ENCODE data around the gene MZT2B. TPM values are rescaled to one million over a fixed set of nuclear protein-coding genes. Genes with fewer than 3 reads are reported as not detected.
A peak's percentile ranks its signal among the peaks of the same experiment; 100 is the strongest.
"Not testable (repeated sequence)": the region's sequence is repeated elsewhere in the genome, so short reads cannot be mapped to it uniquely, and the experiment has no call there.

MZT2B gene
- total and polyA plus RNA-seq, 2 of the 13 experiments (the other 11 are each of a cell fraction or from before 2014, with no cell fraction given) = 253 to 410 TPM

DNA sequence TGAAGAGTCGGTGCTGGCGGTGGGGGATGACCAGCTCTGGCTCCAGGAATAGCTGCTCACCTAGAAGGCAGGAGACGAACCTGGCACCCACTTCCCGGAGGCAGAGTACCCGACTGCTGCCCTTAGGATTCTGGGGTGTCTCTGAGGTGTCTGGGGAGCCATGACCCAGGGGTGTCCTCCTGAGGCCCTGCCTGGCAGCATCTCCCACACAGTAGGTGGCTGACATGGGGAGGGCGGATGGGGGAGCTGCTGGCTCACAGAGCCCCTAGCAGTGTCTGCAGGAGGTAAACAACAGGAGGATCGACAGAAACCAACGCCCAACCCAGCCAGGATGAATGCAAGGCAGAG is 27.7 kb upstream of the MZT2B start:
- H3K27me3 ChIP-seq (ENCODE audit: control insufficient read depth in 1 of 2, insufficient read depth in 2 of 2, low read length in 2 of 2); intact Hi-C loops (cut with micrococcal nuclease; ENCODE audit: unreplicated experiment); BruUV-seq (replicated peaks); H3K4me1 ChIP-seq (ENCODE audit: insufficient read depth, low read length); ATAC-seq; H3K4me2 ChIP-seq (ENCODE audit: low read depth, low read length); H4K20me1 ChIP-seq (ENCODE audit: insufficient read depth, low read length); H3K9ac ChIP-seq (ENCODE audit: insufficient read depth, low read depth, low read length); FAIRE-seq; DNase-seq (ENCODE audit: low spot score); H3K27ac ChIP-seq (ENCODE audit: extremely low read length, insufficient read depth, low read length); POLR2A ChIA-PET; H3K4me3 ChIP-seq (replicated peaks in 1 of 3; ENCODE audit: insufficient read depth in 1 of 3, low read depth in 2 of 3, low read length in 3 of 3); CTCF ChIA-PET (ENCODE audit: low intra/inter-chr PET ratio, low total read pairs); H2AFZ ChIP-seq (ENCODE audit: low read length); H3K79me2 ChIP-seq (ENCODE audit: insufficient read depth, low read length); H3K9me3 ChIP-seq (ENCODE audit: low read length): not testable (repeated sequence)
- peaks cover 12 to 41% of the 10 kb centered on the region in 2 experiments; a peak in 4 of 5 replicates for H3K36me3 ChIP-seq (replicated peaks in 1 of 2; ENCODE audit: control insufficient read depth in 1 of 2, insufficient read depth in 2 of 2, low read length in 2 of 2)
- 93% methylated on average over 8 of the region's 8 CpGs for WGBS (ENCODE audit: low lambda C conversion rate)
- in situ Hi-C loops (cut with HindIII; ENCODE audit: extremely low pct_ligation_motif_present, low pct_unique_long_range_greater_than_20kb) = loop anchor here (10.0 kb wide), 1 partner anchor 180 kb away; no protein-coding TSS in a partner anchor

DNA sequence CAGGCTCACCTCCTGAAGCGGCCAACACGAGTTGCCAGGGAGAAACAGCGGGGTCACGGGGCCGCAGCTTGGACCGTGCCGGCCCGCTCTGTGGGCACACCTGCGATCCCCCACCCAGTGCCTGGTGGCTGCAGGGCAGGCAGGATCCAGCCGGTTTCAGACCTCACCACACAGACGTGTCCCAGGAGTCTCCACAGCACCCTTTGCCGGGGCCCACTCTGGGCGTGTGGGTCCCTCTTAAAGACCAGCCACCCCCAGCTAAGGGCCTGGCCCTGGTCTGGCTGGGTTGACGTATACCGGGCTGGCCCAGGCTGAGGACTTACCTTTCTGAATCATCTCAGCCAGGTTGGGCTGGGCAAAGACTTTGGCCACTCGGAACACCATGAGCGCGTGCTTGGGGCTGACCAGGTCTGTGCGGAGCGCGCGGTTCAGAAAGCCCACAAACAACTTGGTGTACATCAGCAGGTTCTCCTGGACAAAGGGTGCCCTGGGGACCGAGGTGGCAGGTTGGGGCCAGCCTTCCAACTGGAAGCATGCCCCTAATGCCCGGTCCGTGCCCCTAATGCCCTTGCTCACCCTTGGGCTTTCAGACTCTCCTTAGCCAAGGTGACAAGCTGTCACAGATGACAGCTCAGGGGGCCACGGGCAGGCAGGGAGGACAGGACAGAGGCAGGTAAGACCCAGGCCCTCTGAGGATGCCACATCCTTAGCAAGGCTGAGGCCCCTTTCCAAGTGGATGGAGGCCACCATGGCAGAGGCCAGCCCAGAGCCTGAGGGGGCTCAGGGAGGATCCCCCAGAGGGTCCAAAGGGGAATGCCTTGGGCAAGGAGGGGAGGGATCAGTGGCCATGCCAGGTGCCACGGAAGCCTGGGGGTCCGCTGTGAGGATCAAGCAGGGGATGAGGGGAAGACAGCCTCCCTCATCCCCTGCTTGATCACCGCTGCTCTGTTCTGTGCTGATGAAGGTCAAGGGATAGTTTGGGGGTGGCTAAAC is 27.0 kb upstream of the MZT2B start:
- Histone ChIP-seq H3K4me2 (ENCODE audit: low read depth, low read length) (no peak overlapping the region), H3K27ac (ENCODE audit: extremely low read length, insufficient read depth, low read length) (no peak overlapping the region), H3K4me3 (replicated peaks in 1 of 3; ENCODE audit: insufficient read depth in 1 of 3, low read depth in 2 of 3, low read length in 3 of 3) (no peak overlapping the region), H3K9ac (ENCODE audit: insufficient read depth, low read depth, low read length) (no peak overlapping the region), H3K27me3 (ENCODE audit: control insufficient read depth in 1 of 2, insufficient read depth in 2 of 2, low read length in 2 of 2) (no peaks in the 10 kb centered on the region), H3K4me1 (ENCODE audit: insufficient read depth, low read length) (no peaks in the 10 kb centered on the region), H3K9me3 (ENCODE audit: low read length) (no peaks in the 10 kb centered on the region), H4K20me1 (ENCODE audit: insufficient read depth, low read length) (no peaks in the 10 kb centered on the region), H3K36me3 (replicated peaks in 1 of 2; ENCODE audit: control insufficient read depth in 1 of 2, insufficient read depth in 2 of 2, low read length in 2 of 2) (peaks cover 13 to 47% of the 10 kb centered on the region in 2 experiments; a peak in 4 of 5 replicates), H2AFZ (ENCODE audit: low read length) (no peak overlapping the region), H3K79me2 (ENCODE audit: insufficient read depth, low read length) (no peaks in the 10 kb centered on the region)
- POLR2A ChIA-PET = interaction anchor here (1.1 kb wide), 2 partner anchors 26 to 187 kb away, joined by 3 to 5 read pairs; partner anchors contain the start of genes IMP4 and SMPD4
- ATAC-seq = no peak
- in situ Hi-C loops (cut with HindIII; ENCODE audit: extremely low pct_ligation_motif_present, low pct_unique_long_range_greater_than_20kb) = loop anchor here (10.0 kb wide), 1 partner anchor 180 kb away; no protein-coding TSS in a partner anchor
- no peak for FAIRE-seq
- intact Hi-C loops (cut with micrococcal nuclease; ENCODE audit: unreplicated experiment) = loop anchor here (5.0 kb wide), 1 partner anchor 218 kb away; no protein-coding TSS in a partner anchor
- no peak for DNase-seq (ENCODE audit: low spot score)
- no TSS peak for BruUV-seq (replicated peaks)
- 97% methylated on average over 18 of the region's 29 CpGs for WGBS (ENCODE audit: low lambda C conversion rate)
- CTCF ChIA-PET (ENCODE audit: low intra/inter-chr PET ratio, low total read pairs) = interaction anchor here (2.5 kb wide), 1 partner anchor 177 kb away, joined by 14 read pairs; no protein-coding TSS in a partner anchor
- TF ChIP-seq ZNF430 (CRISPR knock-in tag; IDR thresholded peaks at IDR 0.05) = no peak
- TF ChIP-seq TOPORS (CRISPR knock-in tag; IDR thresholded peaks at IDR 0.05) = no peak
- TF ChIP-seq, protein P1, sequence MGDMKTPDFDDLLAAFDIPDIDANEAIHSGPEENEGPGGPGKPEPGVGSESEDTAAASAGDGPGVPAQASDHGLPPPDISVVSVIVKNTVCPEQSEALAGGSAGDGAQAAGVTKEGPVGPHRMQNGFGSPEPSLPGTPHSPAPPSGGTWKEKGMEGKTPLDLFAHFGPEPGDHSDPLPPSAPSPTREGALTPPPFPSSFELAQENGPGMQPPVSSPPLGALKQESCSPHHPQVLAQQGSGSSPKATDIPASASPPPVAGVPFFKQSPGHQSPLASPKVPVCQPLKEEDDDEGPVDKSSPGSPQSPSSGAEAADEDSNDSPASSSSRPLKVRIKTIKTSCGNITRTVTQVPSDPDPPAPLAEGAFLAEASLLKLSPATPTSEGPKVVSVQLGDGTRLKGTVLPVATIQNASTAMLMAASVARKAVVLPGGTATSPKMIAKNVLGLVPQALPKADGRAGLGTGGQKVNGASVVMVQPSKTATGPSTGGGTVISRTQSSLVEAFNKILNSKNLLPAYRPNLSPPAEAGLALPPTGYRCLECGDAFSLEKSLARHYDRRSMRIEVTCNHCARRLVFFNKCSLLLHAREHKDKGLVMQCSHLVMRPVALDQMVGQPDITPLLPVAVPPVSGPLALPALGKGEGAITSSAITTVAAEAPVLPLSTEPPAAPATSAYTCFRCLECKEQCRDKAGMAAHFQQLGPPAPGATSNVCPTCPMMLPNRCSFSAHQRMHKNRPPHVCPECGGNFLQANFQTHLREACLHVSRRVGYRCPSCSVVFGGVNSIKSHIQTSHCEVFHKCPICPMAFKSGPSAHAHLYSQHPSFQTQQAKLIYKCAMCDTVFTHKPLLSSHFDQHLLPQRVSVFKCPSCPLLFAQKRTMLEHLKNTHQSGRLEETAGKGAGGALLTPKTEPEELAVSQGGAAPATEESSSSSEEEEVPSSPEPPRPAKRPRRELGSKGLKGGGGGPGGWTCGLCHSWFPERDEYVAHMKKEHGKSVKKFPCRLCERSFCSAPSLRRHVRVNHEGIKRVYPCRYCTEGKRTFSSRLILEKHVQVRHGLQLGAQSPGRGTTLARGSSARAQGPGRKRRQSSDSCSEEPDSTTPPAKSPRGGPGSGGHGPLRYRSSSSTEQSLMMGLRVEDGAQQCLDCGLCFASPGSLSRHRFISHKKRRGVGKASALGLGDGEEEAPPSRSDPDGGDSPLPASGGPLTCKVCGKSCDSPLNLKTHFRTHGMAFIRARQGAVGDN (CRISPR knock-in tag; IDR thresholded peaks at IDR 0.05) = 0 out of 2 replicates have a peak, but pooled peaks have one; percentile 17
- no peak for TF ChIP-seq ZNF124 (CRISPR knock-in tag; IDR thresholded peaks at IDR 0.05)
- TF ChIP-seq, protein P2, sequence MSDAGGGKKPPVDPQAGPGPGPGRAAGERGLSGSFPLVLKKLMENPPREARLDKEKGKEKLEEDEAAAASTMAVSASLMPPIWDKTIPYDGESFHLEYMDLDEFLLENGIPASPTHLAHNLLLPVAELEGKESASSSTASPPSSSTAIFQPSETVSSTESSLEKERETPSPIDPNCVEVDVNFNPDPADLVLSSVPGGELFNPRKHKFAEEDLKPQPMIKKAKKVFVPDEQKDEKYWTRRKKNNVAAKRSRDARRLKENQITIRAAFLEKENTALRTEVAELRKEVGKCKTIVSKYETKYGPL (CRISPR knock-in tag; IDR thresholded peaks at IDR 0.05) = no peak
- TF ChIP-seq, protein P3, sequence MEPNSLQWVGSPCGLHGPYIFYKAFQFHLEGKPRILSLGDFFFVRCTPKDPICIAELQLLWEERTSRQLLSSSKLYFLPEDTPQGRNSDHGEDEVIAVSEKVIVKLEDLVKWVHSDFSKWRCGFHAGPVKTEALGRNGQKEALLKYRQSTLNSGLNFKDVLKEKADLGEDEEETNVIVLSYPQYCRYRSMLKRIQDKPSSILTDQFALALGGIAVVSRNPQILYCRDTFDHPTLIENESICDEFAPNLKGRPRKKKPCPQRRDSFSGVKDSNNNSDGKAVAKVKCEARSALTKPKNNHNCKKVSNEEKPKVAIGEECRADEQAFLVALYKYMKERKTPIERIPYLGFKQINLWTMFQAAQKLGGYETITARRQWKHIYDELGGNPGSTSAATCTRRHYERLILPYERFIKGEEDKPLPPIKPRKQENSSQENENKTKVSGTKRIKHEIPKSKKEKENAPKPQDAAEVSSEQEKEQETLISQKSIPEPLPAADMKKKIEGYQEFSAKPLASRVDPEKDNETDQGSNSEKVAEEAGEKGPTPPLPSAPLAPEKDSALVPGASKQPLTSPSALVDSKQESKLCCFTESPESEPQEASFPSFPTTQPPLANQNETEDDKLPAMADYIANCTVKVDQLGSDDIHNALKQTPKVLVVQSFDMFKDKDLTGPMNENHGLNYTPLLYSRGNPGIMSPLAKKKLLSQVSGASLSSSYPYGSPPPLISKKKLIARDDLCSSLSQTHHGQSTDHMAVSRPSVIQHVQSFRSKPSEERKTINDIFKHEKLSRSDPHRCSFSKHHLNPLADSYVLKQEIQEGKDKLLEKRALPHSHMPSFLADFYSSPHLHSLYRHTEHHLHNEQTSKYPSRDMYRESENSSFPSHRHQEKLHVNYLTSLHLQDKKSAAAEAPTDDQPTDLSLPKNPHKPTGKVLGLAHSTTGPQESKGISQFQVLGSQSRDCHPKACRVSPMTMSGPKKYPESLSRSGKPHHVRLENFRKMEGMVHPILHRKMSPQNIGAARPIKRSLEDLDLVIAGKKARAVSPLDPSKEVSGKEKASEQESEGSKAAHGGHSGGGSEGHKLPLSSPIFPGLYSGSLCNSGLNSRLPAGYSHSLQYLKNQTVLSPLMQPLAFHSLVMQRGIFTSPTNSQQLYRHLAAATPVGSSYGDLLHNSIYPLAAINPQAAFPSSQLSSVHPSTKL (CRISPR knock-in tag; IDR thresholded peaks at IDR 0.05) = no peak

Measured in HepG2 (cell line).